Gastroesophageal sphincter (tissue), 3 donors: Measurements from ENCODE around the gene PSORS1C1.

Experiments
- EP300 ChIP-seq: sonication (generic); formaldehyde crosslinking; IDR thresholded peaks from one replicate; pipeline ENCODE4 v1.6.1; 2017; ENCODE audit warnings: antibody characterized with exemption, mild to moderate bottlenecking
- POLR2A ChIP-seq, 2 donors: fragments of 450-650 bp; IDR thresholded peaks; one replicate each; pipeline ENCODE4 v1.6.1; 2017; ENCODE audit warnings: antibody characterized with exemption in 2 of 2, mild to moderate bottlenecking in 2 of 2, moderate library complexity in 1 of 2
- TF ChIP-seq, protein P1 (sequence below), 4 experiments: fragments of 200-600 bp in 2 of 4; fragments of 450-650 bp in 2 of 4; sonication (generic) in 1 of 4; IDR thresholded peaks; one replicate each; pipeline ENCODE4 v1.5.1; 2017 to 2019; ENCODE audit warnings: antibody characterized with exemption in 4 of 4, mild to moderate bottlenecking in 2 of 4, moderate library complexity in 2 of 4

- TF ChIP-seq, protein P1, sequence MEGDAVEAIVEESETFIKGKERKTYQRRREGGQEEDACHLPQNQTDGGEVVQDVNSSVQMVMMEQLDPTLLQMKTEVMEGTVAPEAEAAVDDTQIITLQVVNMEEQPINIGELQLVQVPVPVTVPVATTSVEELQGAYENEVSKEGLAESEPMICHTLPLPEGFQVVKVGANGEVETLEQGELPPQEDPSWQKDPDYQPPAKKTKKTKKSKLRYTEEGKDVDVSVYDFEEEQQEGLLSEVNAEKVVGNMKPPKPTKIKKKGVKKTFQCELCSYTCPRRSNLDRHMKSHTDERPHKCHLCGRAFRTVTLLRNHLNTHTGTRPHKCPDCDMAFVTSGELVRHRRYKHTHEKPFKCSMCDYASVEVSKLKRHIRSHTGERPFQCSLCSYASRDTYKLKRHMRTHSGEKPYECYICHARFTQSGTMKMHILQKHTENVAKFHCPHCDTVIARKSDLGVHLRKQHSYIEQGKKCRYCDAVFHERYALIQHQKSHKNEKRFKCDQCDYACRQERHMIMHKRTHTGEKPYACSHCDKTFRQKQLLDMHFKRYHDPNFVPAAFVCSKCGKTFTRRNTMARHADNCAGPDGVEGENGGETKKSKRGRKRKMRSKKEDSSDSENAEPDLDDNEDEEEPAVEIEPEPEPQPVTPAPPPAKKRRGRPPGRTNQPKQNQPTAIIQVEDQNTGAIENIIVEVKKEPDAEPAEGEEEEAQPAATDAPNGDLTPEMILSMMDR (IDR thresholded peaks at IDR 0.05): no peak
- TF ChIP-seq POLR2A (IDR thresholded peaks at IDR 0.05): no peak
- TF ChIP-seq EP300: no peak
These were observed 28.5 kb downstream of the PSORS1C1 start for GRCh38 chr6:31143148-31143547.
